ENCODE data around the gene CTXND2. TPM values are rescaled to one million over a fixed set of nuclear protein-coding genes. Genes with fewer than 3 reads are reported as not detected.

The CTXND2 gene
- total and polyA plus RNA-seq, 2 donors (not counting 3 experiments of a cell fraction or from before 2014, with no cell fraction given), result not detected

DNA sequence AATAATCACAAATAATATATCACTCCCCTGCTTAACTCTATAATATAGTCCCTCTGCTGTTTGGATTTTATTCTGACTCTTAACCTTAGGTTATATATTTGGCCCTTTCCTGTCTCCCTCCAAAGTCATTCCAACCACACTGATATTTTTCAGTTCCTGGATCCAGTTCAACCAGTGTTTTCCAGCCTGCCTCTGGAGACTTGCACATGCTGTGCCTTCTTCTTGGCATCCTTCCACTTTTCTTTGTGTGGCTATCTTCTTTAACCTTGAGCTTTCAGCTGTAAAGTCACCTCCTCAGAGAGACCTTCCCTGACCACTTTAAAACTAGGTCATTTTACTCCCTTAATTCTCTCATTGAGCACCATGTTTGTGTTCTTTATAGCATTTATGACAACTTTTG lies 68.3 kb downstream of the CTXND2 start:
- no peaks in the 10 kb centered on the region for H3K79me2 ChIP-seq (ENCODE audit: control insufficient read depth, insufficient read depth, low read length)
- no peaks in the 10 kb centered on the region for H3K9me1 ChIP-seq (replicated peaks; ENCODE audit: control insufficient read depth, extremely low read depth, insufficient read depth, low read length)
- no peaks in the 10 kb centered on the region for H3K4me1 ChIP-seq (ENCODE audit: control insufficient read depth, extremely low read depth, insufficient read depth, low read length)
- intact Hi-C loops (cut with micrococcal nuclease), result no loop called here
- no peaks in the 10 kb centered on the region for H4K20me1 ChIP-seq (replicated peaks; ENCODE audit: control insufficient read depth, extremely low read depth, insufficient read depth, low read length)
- dilution Hi-C loops (cut with MboI; ENCODE audit: extremely low pct_ligation_motif_present, low sequenced_read_pairs), result no loop called here
- no peak overlapping the region for H2AFZ ChIP-seq (ENCODE audit: low read depth, low read length)
- DNase-seq (ENCODE audit: low read depth, low spot score) (no peak), FAIRE-seq (no peak)
- no TSS peak for BruUV-seq (replicated peaks)
- POLR2A ChIA-PET, result interaction anchor here (0.9 kb wide), 1 partner anchor 390 kb away, joined by 3 read pairs; no protein-coding TSS in a partner anchor
- H3K9me3 ChIP-seq (replicated peaks; ENCODE audit: control insufficient read depth, insufficient read depth, low read length), result no peaks in the 10 kb centered on the region
- H3K4me3 ChIP-seq (replicated peaks in 1 of 3; ENCODE audit: insufficient read depth in 1 of 3, low read depth in 1 of 3, low read length in 3 of 3), result no peak overlapping the region
- no peak overlapping the region for H3K4me2 ChIP-seq (ENCODE audit: insufficient read depth, low read length)
- H3K36me3 ChIP-seq (ENCODE audit: control insufficient read depth in 2 of 2, extremely low read depth in 1 of 2, insufficient read depth in 2 of 2, low read length in 2 of 2), result peaks cover 13 to 23% of the 10 kb centered on the region in 2 experiments
- no peak overlapping the region for H3K9ac ChIP-seq (replicated peaks; ENCODE audit: extremely low read depth, insufficient read depth, low read length)
- no peak overlapping the region for H3K27ac ChIP-seq (ENCODE audit: insufficient read depth, low read depth, low read length)
- H3K27me3 ChIP-seq (ENCODE audit: control insufficient read depth in 2 of 2, insufficient read depth in 2 of 2, low read length in 2 of 2), result no peaks in the 10 kb centered on the region
- TF ChIP-seq EZH2 (IDR thresholded peaks at IDR 0.05; ENCODE audit: borderline replicate concordance, low read depth, low read length, severe bottlenecking) (no peak), MYC (IDR thresholded peaks at IDR 0.05; ENCODE audit: low read depth, low read length) (no peak), JUN (IDR thresholded peaks at IDR 0.05; ENCODE audit: borderline replicate concordance, insufficient read depth, insufficient read length, low read depth) (no peak), CTCF (IDR thresholded peaks at IDR 0.05; ENCODE audit: extremely low read depth in 1 of 2, insufficient read depth in 1 of 2, low read depth in 1 of 2, low read length in 2 of 2) (no peak), GATA2 (IDR thresholded peaks at IDR 0.05; ENCODE audit: insufficient read depth, insufficient read length, low read depth, low read length) (no peak), FOS (IDR thresholded peaks at IDR 0.05; ENCODE audit: borderline replicate concordance, insufficient read depth, low read length) (no peak), POLR2AphosphoS5 (IDR thresholded peaks at IDR 0.05; ENCODE audit: insufficient read depth, low read depth, low read length) (no peak), POLR2A (IDR thresholded peaks at IDR 0.05; ENCODE audit: low read depth, low read length) (no peak)
- TF ChIP-seq, protein P1, sequence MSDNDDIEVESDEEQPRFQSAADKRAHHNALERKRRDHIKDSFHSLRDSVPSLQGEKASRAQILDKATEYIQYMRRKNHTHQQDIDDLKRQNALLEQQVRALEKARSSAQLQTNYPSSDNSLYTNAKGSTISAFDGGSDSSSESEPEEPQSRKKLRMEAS (IDR thresholded peaks at IDR 0.05; ENCODE audit: insufficient read depth, insufficient read length), result no peak
- CTCF ChIA-PET, result interaction anchor here (1.4 to 3.0 kb wide), 3 partner anchors 9 to 51 kb away, joined by 5 to 10 read pairs (median 9); partner anchors contain the start of gene MINDY1

Measured in endothelial cell of umbilical vein (primary cell).